Neural cell (in vitro differentiated cells): ENCODE measurements around the gene KCNA10. TPM values are rescaled to one million over a fixed set of nuclear protein-coding genes. Genes with fewer than 3 reads are reported as not detected.
A peak's percentile ranks its signal among the peaks of the same experiment; 100 is the strongest.

Experiments used
- H2AFZ ChIP-seq: fragments of 200-600, 300-800 bp; sonication (generic), shearing (Covaris generic); 2 replicates; pipeline ENCODE4 v1.6.0; 2014; ENCODE audit warnings: low read depth, mild to moderate bottlenecking, antibody characterized with exemption, low read length, moderate library complexity
- H3F3A ChIP-seq: fragments of 200-600 bp; shearing (Covaris generic); 2 replicates; pipeline ENCODE4 v1.6.1; 2016; ENCODE audit warnings: mild to moderate bottlenecking, moderate library complexity, mixed read lengths, antibody characterized with exemption, low read length; ENCODE audit not compliant: insufficient read depth, poor library complexity, severe bottlenecking
- H3K27ac ChIP-seq: fragments of 200-600, 300-800 bp; sonication (generic), shearing (Covaris generic); 2 replicates; pipeline ENCODE4 v1.5.1; 2014; ENCODE audit warnings: mild to moderate bottlenecking, low read length, moderate library complexity
- H3K27me3 ChIP-seq: fragments of 300-800, 200-600 bp; sonication (generic), shearing (Covaris generic); 2 replicates; pipeline ENCODE4 v1.6.0; 2014; ENCODE audit warnings: mild to moderate bottlenecking, low read depth, low read length, moderate library complexity; ENCODE audit not compliant: insufficient read depth
- H3K36me3 ChIP-seq: fragments of 300-800, 200-600 bp; sonication (generic), shearing (Covaris generic); 2 replicates; pipeline ENCODE4 v1.5.1; 2014; ENCODE audit warnings: mild to moderate bottlenecking, antibody characterized with exemption, low read length, moderate library complexity; ENCODE audit not compliant: insufficient read depth
- H3K4me2 ChIP-seq: fragments of 300-800, 200-600 bp; sonication (generic), shearing (Covaris generic); 2 replicates; pipeline ENCODE4 v1.6.0; 2014; ENCODE audit warnings: mild to moderate bottlenecking, low read length
- H3K4me3 ChIP-seq: fragments of 300-800, 200-600 bp; sonication (generic), shearing (Covaris generic); 2 replicates; pipeline ENCODE4 v1.5.1; 2014; ENCODE audit warnings: mild to moderate bottlenecking, low read length, moderate library complexity
- H3K79me2 ChIP-seq: fragments of 200-600 bp; shearing (Covaris generic); replicated peaks from 2 replicates; pipeline ENCODE4 v1.6.0; 2014; ENCODE audit warnings: mild to moderate bottlenecking, low read length, moderate library complexity; ENCODE audit not compliant: insufficient read depth
- H3K9ac ChIP-seq: fragments of 300-800, 200-600 bp; sonication (generic), shearing (Covaris generic); 2 replicates; pipeline ENCODE4 v1.6.1; 2016; ENCODE audit warnings: mild to moderate bottlenecking, low read length, mixed read lengths
- H3K9me2 ChIP-seq: fragments of 200-600 bp; shearing (Covaris generic); 2 replicates; pipeline ENCODE4 v1.6.1; 2016; ENCODE audit warnings: mild to moderate bottlenecking, low read length, mixed read lengths; ENCODE audit not compliant: insufficient read depth
- H3K9me3 ChIP-seq: fragments of 200-600, 300-800 bp; sonication (generic), shearing (Covaris generic); 2 replicates; pipeline ENCODE4 v1.6.1; 2016; ENCODE audit warnings: mild to moderate bottlenecking, mixed run types, low read length, moderate library complexity, mixed read lengths
- H4K20me1 ChIP-seq: fragments of 200-600 bp; shearing (Covaris generic); 2 replicates; pipeline ENCODE4 v1.6.1; 2016; ENCODE audit warnings: mild to moderate bottlenecking, mixed run types; ENCODE audit not compliant: insufficient read depth
- EP300 ChIP-seq: fragments of 450-650 bp; conservative IDR thresholded peaks from 2 replicates; pipeline ENCODE4 v1.6.1; 2014; ENCODE audit warnings: antibody characterized with exemption, mild to moderate bottlenecking, moderate library complexity; ENCODE audit not compliant: poor library complexity, severe bottlenecking
- EZH2 ChIP-seq: fragments of 200-600, 300-800 bp; shearing (Covaris generic), sonication (generic); IDR thresholded peaks from 2 replicates; pipeline ENCODE4 v1.6.1; 2014; ENCODE audit warnings: antibody characterized with exemption, low read length, borderline replicate concordance, mild to moderate bottlenecking; ENCODE audit not compliant: insufficient read depth, poor library complexity, severe bottlenecking
- MXI1 ChIP-seq: fragments of 450-650 bp; conservative IDR thresholded peaks from 2 replicates; pipeline ENCODE4 v1.6.1; 2014; ENCODE audit warnings: antibody characterized with exemption, mild to moderate bottlenecking; ENCODE audit not compliant: poor library complexity, severe bottlenecking
- POLR2AphosphoS5 ChIP-seq: IDR thresholded peaks from 2 replicates; pipeline ENCODE4 v1.6.1; 2012
- RAD21 ChIP-seq: fragments of 450-650 bp; conservative IDR thresholded peaks from 2 replicates; pipeline ENCODE4 v1.6.1; 2014; ENCODE audit warnings: antibody characterized with exemption, mild to moderate bottlenecking, moderate library complexity
- REST ChIP-seq: IDR thresholded peaks from 2 replicates; pipeline ENCODE4 v1.6.1; 2012; ENCODE audit warnings: borderline replicate concordance
- SMC3 ChIP-seq: fragments of 450-650 bp; conservative IDR thresholded peaks from 2 replicates; pipeline ENCODE4 v1.6.1; 2014; ENCODE audit warnings: antibody characterized with exemption, mild to moderate bottlenecking, moderate library complexity; ENCODE audit not compliant: poor library complexity
- TAF1 ChIP-seq: IDR thresholded peaks from 2 replicates; pipeline ENCODE4 v1.6.1; 2012; ENCODE audit warnings: low read depth
- polyA plus RNA-seq: library from polyadenylated mRNA; depleted of rRNA; stranded (reverse); fragments of >200 nt; gene quantifications from 2 replicates; pipeline ENCODE4 v1.2.3, GENCODE V29; 2014
- TF ChIP-seq, protein P1 (sequence below): fragments of 450-650 bp; IDR thresholded peaks from 2 replicates; pipeline ENCODE4 v1.5.1; 2014; ENCODE audit warnings: antibody characterized with exemption, mild to moderate bottlenecking, moderate library complexity; ENCODE audit not compliant: poor library complexity, severe bottlenecking

The KCNA10 gene
- polyA plus RNA-seq, 1 donor from 2014 or later, result not detected

- Histone ChIP-seq H3K9me2 (no peaks in the 10 kb centered on the region), H3K27ac (no peak overlapping the region), H3F3A (no peaks in the 10 kb centered on the region), H3K4me3 (peak overlapping the region; percentile 61), H2AFZ (no peak overlapping the region), H3K9ac (no peak overlapping the region), H3K9me3 (no peaks in the 10 kb centered on the region), H4K20me1 (no peaks in the 10 kb centered on the region), H3K79me2 (no peaks in the 10 kb centered on the region), H3K36me3 (no peaks in the 10 kb centered on the region), H3K4me2 (no peak overlapping the region), H3K27me3 (peaks cover 32% of the 10 kb centered on the region)
- TF ChIP-seq, protein P1, sequence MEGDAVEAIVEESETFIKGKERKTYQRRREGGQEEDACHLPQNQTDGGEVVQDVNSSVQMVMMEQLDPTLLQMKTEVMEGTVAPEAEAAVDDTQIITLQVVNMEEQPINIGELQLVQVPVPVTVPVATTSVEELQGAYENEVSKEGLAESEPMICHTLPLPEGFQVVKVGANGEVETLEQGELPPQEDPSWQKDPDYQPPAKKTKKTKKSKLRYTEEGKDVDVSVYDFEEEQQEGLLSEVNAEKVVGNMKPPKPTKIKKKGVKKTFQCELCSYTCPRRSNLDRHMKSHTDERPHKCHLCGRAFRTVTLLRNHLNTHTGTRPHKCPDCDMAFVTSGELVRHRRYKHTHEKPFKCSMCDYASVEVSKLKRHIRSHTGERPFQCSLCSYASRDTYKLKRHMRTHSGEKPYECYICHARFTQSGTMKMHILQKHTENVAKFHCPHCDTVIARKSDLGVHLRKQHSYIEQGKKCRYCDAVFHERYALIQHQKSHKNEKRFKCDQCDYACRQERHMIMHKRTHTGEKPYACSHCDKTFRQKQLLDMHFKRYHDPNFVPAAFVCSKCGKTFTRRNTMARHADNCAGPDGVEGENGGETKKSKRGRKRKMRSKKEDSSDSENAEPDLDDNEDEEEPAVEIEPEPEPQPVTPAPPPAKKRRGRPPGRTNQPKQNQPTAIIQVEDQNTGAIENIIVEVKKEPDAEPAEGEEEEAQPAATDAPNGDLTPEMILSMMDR, result peak; percentile 74
- TF ChIP-seq SMC3, result peak; percentile 82
- peak; percentile 67 for TF ChIP-seq RAD21
- TF ChIP-seq POLR2AphosphoS5, result no peak
Measured at GRCh38 chr1:110554871-110555801, 36.2 kb upstream of the KCNA10 start.

DNA sequence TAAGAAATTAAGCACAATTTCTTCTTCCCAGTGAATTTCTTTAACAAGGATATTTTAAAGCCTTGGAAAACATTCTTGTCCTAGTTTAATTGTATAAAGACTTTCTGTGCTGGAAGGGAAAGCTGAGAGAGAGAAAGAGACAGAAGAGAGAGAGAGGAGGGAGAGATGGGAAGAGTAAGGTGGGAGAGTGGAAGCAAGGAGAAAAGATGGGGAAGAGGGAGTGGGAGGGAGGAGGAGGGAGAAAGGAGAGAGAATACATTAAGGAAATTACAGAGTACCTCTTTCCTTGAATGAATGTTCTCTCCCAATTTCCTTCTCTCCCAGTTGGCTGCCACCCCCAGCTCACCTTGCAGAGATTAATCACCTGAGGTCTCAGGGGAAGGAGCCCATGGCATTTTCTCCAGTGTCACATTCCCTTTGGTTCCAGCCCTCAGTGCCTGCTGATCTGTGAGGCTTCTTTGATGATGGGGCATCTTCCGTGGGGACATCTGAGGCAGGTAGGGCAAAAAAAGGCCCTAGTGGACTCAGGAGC lies 32.4 kb upstream of the KCNA10 start:
- no peaks in the 10 kb centered on the region for H4K20me1 ChIP-seq
- no peaks in the 10 kb centered on the region for H3K36me3 ChIP-seq
- H3F3A ChIP-seq, result no peaks in the 10 kb centered on the region
- H3K9ac ChIP-seq, result no peak overlapping the region
- no peaks in the 10 kb centered on the region for H3K79me2 ChIP-seq
- no peak overlapping the region for H3K27ac ChIP-seq
- no peak overlapping the region for H2AFZ ChIP-seq
- H3K9me3 ChIP-seq, result no peaks in the 10 kb centered on the region
- TF ChIP-seq EP300, result no peak
- TF ChIP-seq RAD21, result no peak
- no peak for TF ChIP-seq TAF1
- TF ChIP-seq, protein P1, result no peak
- no peak for TF ChIP-seq REST
- TF ChIP-seq EZH2, result no peak
- TF ChIP-seq POLR2AphosphoS5, result no peak
- TF ChIP-seq SMC3, result no peak
- TF ChIP-seq MXI1, result no peak
- no peaks in the 10 kb centered on the region for H3K9me2 ChIP-seq
- H3K27me3 ChIP-seq, result peaks cover 23% of the 10 kb centered on the region
- H3K4me2 ChIP-seq, result no peak overlapping the region
- H3K4me3 ChIP-seq, result no peak overlapping the region
